SK-N-SH (cell line): ENCODE data around the gene NR2F6. TPM values are rescaled to one million over a fixed set of nuclear protein-coding genes. Genes with fewer than 3 reads are reported as not detected.

ENCODE experiments used
- CTCF ChIA-PET: fragments of 300-600, 350-600 bp; formaldehyde crosslinking; extraction: SDS; loops from one replicate; lab custom pipeline; 2021; lab: Yijun Ruan, JAX
- POLR2A ChIA-PET: fragments of 350-600 bp; sonication (Branson Sonifier 250); formaldehyde crosslinking; extraction: SDS; loops from one replicate; lab custom pipeline; 2020; ENCODE audit warnings: antibody characterized with exemption, inconsistent platforms; lab: Yijun Ruan, JAX
- DNase-seq: peaks from one replicate; pipeline ENCODE4 v3.0.0; 2012
- H2AFZ ChIP-seq: fragments of 200-600 bp; sonication (generic); 2 replicates; pipeline ENCODE4 v1.8.1; 2016; ENCODE audit warnings: antibody characterized with exemption, mild to moderate bottlenecking, low read depth
- H3F3A ChIP-seq: fragments of 200-600 bp; sonication (generic); replicated peaks from 2 replicates; pipeline ENCODE3; 2016; ENCODE audit warnings: antibody characterized with exemption, mild to moderate bottlenecking; ENCODE audit not compliant: insufficient read depth
- H3K27ac ChIP-seq, 2 experiments: fragments of 200-500 bp in 1 of 2; fragments of 200-600 bp in 1 of 2; sonication (Bioruptor generic) in 1 of 2; sonication (generic), shearing (Covaris generic) in 1 of 2; 2 replicates each; pipeline versions ENCODE4 v1.5.1 to v1.6.1; 2014 to 2016; ENCODE audit warnings: low read depth in 2 of 2, inconsistent platforms in 1 of 2, low read length in 1 of 2, mild to moderate bottlenecking in 1 of 2, mixed read lengths in 1 of 2
- H3K27me3 ChIP-seq: fragments of 200-600 bp; sonication (generic), shearing (Covaris generic); 2 replicates; pipeline ENCODE4 v1.6.1; 2016; ENCODE audit warnings: mixed run types; ENCODE audit not compliant: insufficient read depth
- H3K36me3 ChIP-seq, 2 experiments: fragments of 200-500 bp in 1 of 2; fragments of 200-600 bp in 1 of 2; sonication (Bioruptor generic) in 1 of 2; sonication (generic) in 1 of 2; replicated peaks in 1 of 2; 2 replicates each; pipeline versions ENCODE3 to v1.5.1; 2014 to 2016; ENCODE audit warnings: low read length in 1 of 2, mild to moderate bottlenecking in 1 of 2; ENCODE audit not compliant: insufficient read depth in 2 of 2, control insufficient read depth in 1 of 2
- H3K4me1 ChIP-seq, 2 experiments: fragments of 200-500 bp in 1 of 2; fragments of 200-600 bp in 1 of 2; sonication (Bioruptor generic) in 1 of 2; sonication (generic), shearing (Covaris generic) in 1 of 2; 2 replicates each; pipeline versions ENCODE4 v1.5.1 to v1.6.1; 2014 to 2016; ENCODE audit warnings: low read depth in 1 of 2, low read length in 1 of 2, mixed run types in 1 of 2; ENCODE audit not compliant: insufficient read depth in 2 of 2, control insufficient read depth in 1 of 2
- H3K4me2 ChIP-seq: fragments of 200-600 bp; sonication (generic), shearing (Covaris generic); 2 replicates; pipeline ENCODE4 v1.6.1; 2017; ENCODE audit warnings: mixed run types
- H3K4me3 ChIP-seq, 2 experiments: fragments of 200-500 bp in 1 of 2; fragments of 200-600 bp in 1 of 2; sonication (Bioruptor generic) in 1 of 2; sonication (generic), shearing (Covaris generic) in 1 of 2; 2 replicates each; pipeline versions ENCODE4 v1.5.1 to v1.8.1; 2014 to 2016; ENCODE audit warnings: low read depth in 2 of 2, inconsistent platforms in 1 of 2, low read length in 1 of 2, mild to moderate bottlenecking in 1 of 2, mixed read lengths in 1 of 2, moderate library complexity in 1 of 2
- H3K79me2 ChIP-seq: fragments of 200-600 bp; sonication (generic); 2 replicates; pipeline ENCODE4 v1.8.1; 2017; ENCODE audit warnings: mild to moderate bottlenecking; ENCODE audit not compliant: insufficient read depth
- H3K9ac ChIP-seq: fragments of 200-600 bp; sonication (generic); 2 replicates; pipeline ENCODE4 v1.6.1; 2017; ENCODE audit warnings: mixed run types
- H3K9me2 ChIP-seq: fragments of 200-600 bp; sonication (generic); 2 replicates; pipeline ENCODE4 v1.6.1; 2017; ENCODE audit warnings: mixed run types
- H3K9me3 ChIP-seq: fragments of 200-600 bp; sonication (generic); 2 replicates; pipeline ENCODE4 v1.6.1; 2017; ENCODE audit warnings: mixed run types, mild to moderate bottlenecking, moderate library complexity
- H4K20me1 ChIP-seq: fragments of 200-600 bp; sonication (generic); 2 replicates; pipeline ENCODE4 v1.6.1; 2017; ENCODE audit warnings: mild to moderate bottlenecking, mixed run types; ENCODE audit not compliant: insufficient read depth
- CHD2 ChIP-seq: fragments of 150-350 bp; IDR thresholded peaks from 2 replicates; pipeline ENCODE4 v1.6.1; 2018; ENCODE audit warnings: low read length; ENCODE audit not compliant: partially characterized antibody
- ELF1 ChIP-seq: IDR thresholded peaks from 2 replicates; pipeline ENCODE4 v1.4.0; 2012
- EP300 ChIP-seq, 2 experiments: IDR thresholded peaks; 2 replicates each; pipeline versions ENCODE4 v1.4.0 to v1.6.1; 2012; ENCODE audit warnings: borderline replicate concordance in 1 of 2, low read depth in 1 of 2, low read length in 1 of 2
- FOSL2 ChIP-seq: IDR thresholded peaks from 2 replicates; pipeline ENCODE4 v1.4.0; 2012; ENCODE audit warnings: low read depth, mild to moderate bottlenecking, moderate library complexity, borderline replicate concordance
- MXI1 ChIP-seq: IDR thresholded peaks from 2 replicates; pipeline ENCODE4 v1.6.1; 2012; ENCODE audit warnings: mild to moderate bottlenecking, low read depth, low read length, improper control_type of control experiment
- POLR2AphosphoS5 ChIP-seq: IDR thresholded peaks from 2 replicates; pipeline ENCODE4 v1.6.1; 2012; ENCODE audit warnings: low read depth, low read length
- RCOR1 ChIP-seq: fragments of 150-350 bp; IDR thresholded peaks from 2 replicates; pipeline ENCODE4 v1.6.1; 2017; ENCODE audit warnings: antibody characterized with exemption, low read length
- SIN3A ChIP-seq: IDR thresholded peaks from 2 replicates; pipeline ENCODE4 v1.6.1; 2012; ENCODE audit warnings: low read depth, mild to moderate bottlenecking, low read length, moderate library complexity, borderline replicate concordance
- SMC3 ChIP-seq: IDR thresholded peaks from 2 replicates; pipeline ENCODE4 v1.6.1; 2012; ENCODE audit warnings: low read depth, low read length, improper control_type of control experiment
- TAF1 ChIP-seq: IDR thresholded peaks from 2 replicates; pipeline ENCODE4 v1.6.1; 2012; ENCODE audit warnings: low read depth, mild to moderate bottlenecking, low read length, moderate library complexity, borderline replicate concordance
- WGBS: methylation state at CpG from one replicate; pipeline ENCODE4 v1.1.6; 2017; ENCODE audit warnings: low lambda C conversion rate; 5-methylcytosine and 5-hydroxymethylcytosine counted together
- polyA plus RNA-seq, 3 experiments: library from polyadenylated mRNA; depleted of rRNA; stranded (reverse); fragments of >200 nt; gene quantifications; 2 replicates each; pipeline ENCODE4 v1.2.3, GENCODE V29; 2012
- TF ChIP-seq, protein P1 (sequence below): fragments of 200-600 bp; sonication (generic); IDR thresholded peaks from 2 replicates; pipeline ENCODE4 v1.6.1; 2017; ENCODE audit warnings: antibody characterized with exemption, mild to moderate bottlenecking, moderate library complexity
- TF ChIP-seq, protein P2 (sequence below): IDR thresholded peaks from 2 replicates; pipeline ENCODE4 v1.4.0; 2012; ENCODE audit warnings: low read depth, borderline replicate concordance
- TF ChIP-seq, protein P3 (sequence below): fragments of 150-350 bp; IDR thresholded peaks from 2 replicates; pipeline ENCODE4 v1.6.1; 2016; ENCODE audit warnings: mild to moderate bottlenecking, low read depth, low read length
- TF ChIP-seq, protein P4 (sequence below): IDR thresholded peaks from 2 replicates; pipeline ENCODE4 v1.4.0; 2012; ENCODE audit warnings: low read depth
- TF ChIP-seq, protein P5 (sequence below): IDR thresholded peaks from 2 replicates; pipeline ENCODE4 v1.4.0; 2012; ENCODE audit warnings: low read depth, borderline replicate concordance

Gene NR2F6
- polyA plus RNA-seq, 1 of the 3 experiments (the other 2 are of a cell fraction): 37.3 TPM

DNA sequence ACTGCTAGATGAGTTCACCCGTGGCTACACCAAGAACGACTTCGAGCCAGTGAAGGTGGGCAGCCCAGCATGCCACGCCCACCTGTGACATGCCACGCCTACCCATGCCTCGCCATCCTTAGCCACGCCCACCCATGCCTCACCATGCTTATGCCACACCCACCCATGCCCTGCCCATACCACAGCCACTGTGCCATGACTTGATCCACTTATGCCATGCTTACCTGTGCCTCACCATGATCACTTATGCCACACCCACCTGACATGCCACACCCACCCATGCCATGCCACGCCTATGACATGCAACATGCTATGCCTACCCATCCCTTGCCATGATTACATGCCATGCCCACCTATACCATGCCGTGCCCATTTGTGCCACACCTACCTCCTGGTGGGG is 43.5 kb downstream of the NR2F6 start:
- H2AFZ ChIP-seq: no peak overlapping the region
- H3K4me2 ChIP-seq: no peak overlapping the region
- no peaks in the 10 kb centered on the region for H3K9me3 ChIP-seq
- no peak overlapping the region for H3K4me3 ChIP-seq
- peaks cover 12 to 35% of the 10 kb centered on the region in 2 experiments for H3K36me3 ChIP-seq
- H3K9ac ChIP-seq: no peak overlapping the region
- WGBS: 94% methylated on average over 8 of the region's 9 CpGs
- no peaks in the 10 kb centered on the region for H3K79me2 ChIP-seq
- no peaks in the 10 kb centered on the region for H4K20me1 ChIP-seq
- ChIA-PET POLR2A (no interaction called here), CTCF (no interaction called here)
- H3K4me1 ChIP-seq: no peaks in the 10 kb centered on the region
- H3K27ac ChIP-seq: no peak overlapping the region
- DNase-seq: no peak
- H3F3A ChIP-seq: no peaks in the 10 kb centered on the region
- no peaks in the 10 kb centered on the region for H3K27me3 ChIP-seq
- no peak for TF ChIP-seq TAF1
- TF ChIP-seq RCOR1: no peak
- H3K9me2 ChIP-seq: no peaks in the 10 kb centered on the region

DNA sequence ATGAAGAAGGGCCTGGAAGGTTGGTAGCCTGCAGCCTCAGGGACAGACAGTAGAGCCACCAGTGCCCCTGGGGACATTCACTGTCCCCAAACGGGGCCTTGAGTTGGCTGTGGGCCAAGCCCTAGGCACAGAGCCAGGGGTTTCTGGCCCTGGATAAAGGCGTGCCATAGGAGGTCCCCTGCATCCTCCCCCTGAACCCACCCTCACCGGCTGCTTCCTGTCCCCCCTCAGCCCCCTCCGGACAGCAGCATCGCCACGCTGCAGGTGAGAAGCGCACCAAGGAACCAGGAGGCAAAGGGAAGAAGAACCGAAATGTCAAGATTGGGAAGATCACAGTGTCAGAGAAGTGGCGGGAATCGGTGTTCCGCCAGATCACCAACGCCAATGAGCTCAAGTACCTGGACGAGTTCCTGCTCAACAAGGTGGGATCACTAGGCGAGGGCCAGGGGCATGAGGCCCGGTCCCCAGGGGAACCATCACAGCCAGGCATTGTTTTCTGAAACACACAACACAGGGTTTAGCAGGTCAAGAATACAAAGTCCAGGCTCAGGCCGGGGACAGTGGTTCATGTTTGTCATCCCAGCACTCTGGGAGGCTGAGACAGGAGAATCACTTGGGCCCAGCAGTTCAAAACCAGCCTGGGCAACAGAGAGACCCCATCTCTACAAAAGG is 45.2 kb downstream of the NR2F6 start:
- Histone ChIP-seq H3K36me3 (peaks cover 12 to 29% of the 10 kb centered on the region in 2 experiments), H3K4me2 (no peak overlapping the region), H3K79me2 (no peaks in the 10 kb centered on the region), H3K9me3 (no peaks in the 10 kb centered on the region), H3K4me1 (no peaks in the 10 kb centered on the region), H3K9me2 (no peaks in the 10 kb centered on the region), H4K20me1 (no peaks in the 10 kb centered on the region), H3K9ac (no peak overlapping the region), H2AFZ (no peak overlapping the region), H3K4me3 (no peak overlapping the region), H3K27ac (no peak overlapping the region), H3K27me3 (no peaks in the 10 kb centered on the region), H3F3A (no peaks in the 10 kb centered on the region)
- ChIA-PET POLR2A (no interaction called here), CTCF (interaction anchor here (0.9 to 2.2 kb wide), 3 partner anchors 15 to 131 kb away, joined by 3 to 9 read pairs (median 3); no protein-coding TSS in a partner anchor)
- DNase-seq: peak; percentile 49
- TF ChIP-seq, protein P1, sequence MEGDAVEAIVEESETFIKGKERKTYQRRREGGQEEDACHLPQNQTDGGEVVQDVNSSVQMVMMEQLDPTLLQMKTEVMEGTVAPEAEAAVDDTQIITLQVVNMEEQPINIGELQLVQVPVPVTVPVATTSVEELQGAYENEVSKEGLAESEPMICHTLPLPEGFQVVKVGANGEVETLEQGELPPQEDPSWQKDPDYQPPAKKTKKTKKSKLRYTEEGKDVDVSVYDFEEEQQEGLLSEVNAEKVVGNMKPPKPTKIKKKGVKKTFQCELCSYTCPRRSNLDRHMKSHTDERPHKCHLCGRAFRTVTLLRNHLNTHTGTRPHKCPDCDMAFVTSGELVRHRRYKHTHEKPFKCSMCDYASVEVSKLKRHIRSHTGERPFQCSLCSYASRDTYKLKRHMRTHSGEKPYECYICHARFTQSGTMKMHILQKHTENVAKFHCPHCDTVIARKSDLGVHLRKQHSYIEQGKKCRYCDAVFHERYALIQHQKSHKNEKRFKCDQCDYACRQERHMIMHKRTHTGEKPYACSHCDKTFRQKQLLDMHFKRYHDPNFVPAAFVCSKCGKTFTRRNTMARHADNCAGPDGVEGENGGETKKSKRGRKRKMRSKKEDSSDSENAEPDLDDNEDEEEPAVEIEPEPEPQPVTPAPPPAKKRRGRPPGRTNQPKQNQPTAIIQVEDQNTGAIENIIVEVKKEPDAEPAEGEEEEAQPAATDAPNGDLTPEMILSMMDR: no peak
- TF ChIP-seq SIN3A: no peak
- TF ChIP-seq MXI1: no peak
- TF ChIP-seq SMC3: no peak
- TF ChIP-seq, protein P2, sequence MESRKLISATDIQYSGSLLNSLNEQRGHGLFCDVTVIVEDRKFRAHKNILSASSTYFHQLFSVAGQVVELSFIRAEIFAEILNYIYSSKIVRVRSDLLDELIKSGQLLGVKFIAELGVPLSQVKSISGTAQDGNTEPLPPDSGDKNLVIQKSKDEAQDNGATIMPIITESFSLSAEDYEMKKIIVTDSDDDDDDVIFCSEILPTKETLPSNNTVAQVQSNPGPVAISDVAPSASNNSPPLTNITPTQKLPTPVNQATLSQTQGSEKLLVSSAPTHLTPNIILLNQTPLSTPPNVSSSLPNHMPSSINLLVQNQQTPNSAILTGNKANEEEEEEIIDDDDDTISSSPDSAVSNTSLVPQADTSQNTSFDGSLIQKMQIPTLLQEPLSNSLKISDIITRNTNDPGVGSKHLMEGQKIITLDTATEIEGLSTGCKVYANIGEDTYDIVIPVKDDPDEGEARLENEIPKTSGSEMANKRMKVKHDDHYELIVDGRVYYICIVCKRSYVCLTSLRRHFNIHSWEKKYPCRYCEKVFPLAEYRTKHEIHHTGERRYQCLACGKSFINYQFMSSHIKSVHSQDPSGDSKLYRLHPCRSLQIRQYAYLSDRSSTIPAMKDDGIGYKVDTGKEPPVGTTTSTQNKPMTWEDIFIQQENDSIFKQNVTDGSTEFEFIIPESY: no peak
- TF ChIP-seq, protein P3, sequence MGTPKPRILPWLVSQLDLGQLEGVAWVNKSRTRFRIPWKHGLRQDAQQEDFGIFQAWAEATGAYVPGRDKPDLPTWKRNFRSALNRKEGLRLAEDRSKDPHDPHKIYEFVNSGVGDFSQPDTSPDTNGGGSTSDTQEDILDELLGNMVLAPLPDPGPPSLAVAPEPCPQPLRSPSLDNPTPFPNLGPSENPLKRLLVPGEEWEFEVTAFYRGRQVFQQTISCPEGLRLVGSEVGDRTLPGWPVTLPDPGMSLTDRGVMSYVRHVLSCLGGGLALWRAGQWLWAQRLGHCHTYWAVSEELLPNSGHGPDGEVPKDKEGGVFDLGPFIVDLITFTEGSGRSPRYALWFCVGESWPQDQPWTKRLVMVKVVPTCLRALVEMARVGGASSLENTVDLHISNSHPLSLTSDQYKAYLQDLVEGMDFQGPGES: no peak
- no peak for TF ChIP-seq RCOR1
- TF ChIP-seq CHD2: no peak
- TF ChIP-seq FOSL2: no peak
- no peak for TF ChIP-seq EP300 (IDR thresholded peaks at IDR 0.05; ENCODE audit: borderline replicate concordance in 1 of 2, low read depth in 1 of 2, low read length in 1 of 2)
- TF ChIP-seq, protein P4, sequence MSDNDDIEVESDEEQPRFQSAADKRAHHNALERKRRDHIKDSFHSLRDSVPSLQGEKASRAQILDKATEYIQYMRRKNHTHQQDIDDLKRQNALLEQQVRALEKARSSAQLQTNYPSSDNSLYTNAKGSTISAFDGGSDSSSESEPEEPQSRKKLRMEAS: no peak
- no peak for TF ChIP-seq ELF1
- TF ChIP-seq, protein P5, sequence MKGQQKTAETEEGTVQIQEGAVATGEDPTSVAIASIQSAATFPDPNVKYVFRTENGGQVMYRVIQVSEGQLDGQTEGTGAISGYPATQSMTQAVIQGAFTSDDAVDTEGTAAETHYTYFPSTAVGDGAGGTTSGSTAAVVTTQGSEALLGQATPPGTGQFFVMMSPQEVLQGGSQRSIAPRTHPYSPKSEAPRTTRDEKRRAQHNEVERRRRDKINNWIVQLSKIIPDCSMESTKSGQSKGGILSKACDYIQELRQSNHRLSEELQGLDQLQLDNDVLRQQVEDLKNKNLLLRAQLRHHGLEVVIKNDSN: no peak
- no peak for TF ChIP-seq POLR2AphosphoS5
- WGBS: 88% methylated on average over 16 of the region's 16 CpGs
